Psoas muscle (tissue), 8 donors: ENCODE data around the gene POC5. TPM values are rescaled to one million over a fixed set of nuclear protein-coding genes. Genes with fewer than 3 reads are reported as not detected.

Experiments used
- ATAC-seq, 4 donors: fragments of 200-7000 bp; cut with Tn5 transposase; one replicate each; pipeline ENCODE4 v1.9.1; 2020; ENCODE audit warnings: moderate library complexity in 3 of 4, mild to moderate bottlenecking in 2 of 4
- DNase-seq, 2 donors: peaks; one replicate each; pipeline ENCODE4 v3.0.0-alpha.2; 2020
- H3K27ac ChIP-seq: fragments of 200-600 bp; one replicate; pipeline ENCODE4 v1.8.0; 2022
- H3K27me3 ChIP-seq, 3 donors: fragments of 200-600 bp in 1 of 3; one replicate each; pipeline versions ENCODE4 v1.6.1 to v1.8.0; 2013 to 2022; ENCODE audit warnings: low read length in 2 of 3, mild to moderate bottlenecking in 2 of 3, moderate library complexity in 1 of 3; ENCODE audit not compliant: insufficient read depth in 3 of 3
- H3K36me3 ChIP-seq, 2 donors: fragments of 200-600 bp in 1 of 2; one replicate each; pipeline versions ENCODE4 v1.6.1 to v1.8.0; 2013 to 2022; ENCODE audit warnings: low read depth in 1 of 2, mild to moderate bottlenecking in 1 of 2, moderate library complexity in 1 of 2; ENCODE audit not compliant: insufficient read depth in 1 of 2
- H3K4me1 ChIP-seq: fragments of 200-600 bp; one replicate; pipeline ENCODE4 v1.8.0; 2022
- H3K4me3 ChIP-seq: fragments of 200-600 bp; one replicate; pipeline ENCODE4 v1.8.0; 2022; ENCODE audit warnings: mild to moderate bottlenecking
- H3K9me3 ChIP-seq: fragments of 200-600 bp; one replicate; pipeline ENCODE4 v1.8.0; 2022
- WGBS, 3 donors: extraction: QIAGEN DNeasy Blood & Tissue Kit; methylation state at CpG; one replicate each; pipeline versions ENCODE4 v1.1.6 to v1.1.7; 2013; 5-methylcytosine and 5-hydroxymethylcytosine counted together
- intact Hi-C, 2 donors: fragments of 100-400 bp; cut with DNase I; formaldehyde crosslinking; loops; one replicate each; pipeline versions ENCODE4 v1.11.0 to v1.14.2; 2022
- polyA plus RNA-seq, 3 donors: library from polyadenylated mRNA; stranded (reverse); fragments of 200-250 nt; gene quantifications; one replicate each; pipeline ENCODE4 v1.2.3, GENCODE V29; 2013
- total RNA-seq, 4 donors: library from RNA; stranded (reverse); fragmentation: NEBNext Ultra II Directional in 2 of 4; extraction: Animal tissue kit (Norgen Biotek cat#: 25700) in 2 of 4; gene quantifications; one replicate each; pipeline versions ENCODE4 v1.2.1 to v1.2.4, GENCODE V29; 2021 to 2023
- TF ChIP-seq, protein P1 (sequence below): fragments of 200-600 bp; IDR thresholded peaks from one replicate; pipeline ENCODE4 v1.8.0; 2022; ENCODE audit warnings: antibody characterized with exemption
- donor health status: healthy with polysubstance abuse.
- donor health status: DM: no; HTN: no; CAD: no; lungs with moderate emphysema.
- donor health status: Bipolar disorder and iron deficiency.
- donor health status: healthy.
- donor health status: DM: yes; HTN: yes; CAD: no.
- donor health status: DM: no; HTN: no; CAD: no.
- donor health status: DM: no; HTN: no; CAD: no.
- donor health status: DM: yes; HTN: yes; CAD: no.

The POC5 gene
- total and polyA plus RNA-seq, 7 donors, result 3.3 to 7.1 (median 4.0) TPM

GRCh38 chr5:75694781-75695180 is 22.5 kb downstream of the POC5 start:
- Histone ChIP-seq H3K27ac (no peak overlapping the region), H3K36me3 (peaks cover 0 to 49% of the 10 kb centered on the region in 2 donors), H3K4me3 (no peak overlapping the region), H3K4me1 (no peaks in the 10 kb centered on the region), H3K27me3 (no peaks in the 10 kb centered on the region), H3K9me3 (no peaks in the 10 kb centered on the region)
- no peak for DNase-seq
- TF ChIP-seq, protein P1, sequence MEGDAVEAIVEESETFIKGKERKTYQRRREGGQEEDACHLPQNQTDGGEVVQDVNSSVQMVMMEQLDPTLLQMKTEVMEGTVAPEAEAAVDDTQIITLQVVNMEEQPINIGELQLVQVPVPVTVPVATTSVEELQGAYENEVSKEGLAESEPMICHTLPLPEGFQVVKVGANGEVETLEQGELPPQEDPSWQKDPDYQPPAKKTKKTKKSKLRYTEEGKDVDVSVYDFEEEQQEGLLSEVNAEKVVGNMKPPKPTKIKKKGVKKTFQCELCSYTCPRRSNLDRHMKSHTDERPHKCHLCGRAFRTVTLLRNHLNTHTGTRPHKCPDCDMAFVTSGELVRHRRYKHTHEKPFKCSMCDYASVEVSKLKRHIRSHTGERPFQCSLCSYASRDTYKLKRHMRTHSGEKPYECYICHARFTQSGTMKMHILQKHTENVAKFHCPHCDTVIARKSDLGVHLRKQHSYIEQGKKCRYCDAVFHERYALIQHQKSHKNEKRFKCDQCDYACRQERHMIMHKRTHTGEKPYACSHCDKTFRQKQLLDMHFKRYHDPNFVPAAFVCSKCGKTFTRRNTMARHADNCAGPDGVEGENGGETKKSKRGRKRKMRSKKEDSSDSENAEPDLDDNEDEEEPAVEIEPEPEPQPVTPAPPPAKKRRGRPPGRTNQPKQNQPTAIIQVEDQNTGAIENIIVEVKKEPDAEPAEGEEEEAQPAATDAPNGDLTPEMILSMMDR, result no peak
- intact Hi-C loops, result no loop called here
- no peak for ATAC-seq
- 88 to 94% (median 91%) methylated on average over 1 of the region's 1 CpG for WGBS, 3 donors

GRCh38 chr5:75690669-75691068 is 26.6 kb downstream of the POC5 start:
- peaks cover 0 to 89% of the 10 kb centered on the region in 2 donors for H3K36me3 ChIP-seq
- H3K27ac ChIP-seq, result no peak overlapping the region
- WGBS, 3 donors, result 95 to 97% (median 96%) methylated on average over 1 of the region's 1 CpG
- no peaks in the 10 kb centered on the region for H3K9me3 ChIP-seq
- ATAC-seq, result no peak
- TF ChIP-seq, protein P1, result no peak
- no peak overlapping the region for H3K4me3 ChIP-seq
- no peaks in the 10 kb centered on the region for H3K4me1 ChIP-seq
- intact Hi-C loops, result no loop called here
- H3K27me3 ChIP-seq, result no peaks in the 10 kb centered on the region
- no peak for DNase-seq

DNA sequence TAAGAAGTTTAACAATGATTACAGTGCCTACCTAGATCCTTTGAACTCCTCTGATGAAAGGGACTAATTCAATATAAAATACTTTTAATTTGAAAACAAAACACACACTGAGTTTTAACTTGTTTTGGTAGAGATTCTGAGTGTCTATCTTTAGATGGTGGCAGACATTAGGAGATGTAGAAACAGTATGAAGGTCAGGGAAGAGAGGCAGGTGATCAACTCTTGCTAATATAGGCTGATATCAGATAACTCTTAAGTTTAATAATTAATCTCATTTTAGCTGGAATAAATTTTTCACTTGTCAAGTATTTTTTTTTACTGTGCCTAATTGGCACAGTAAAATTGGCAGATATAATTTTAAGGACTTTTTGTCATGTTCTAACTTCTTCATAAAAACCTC is 30.8 kb downstream of the POC5 start:
- Histone ChIP-seq H3K4me1 (no peaks in the 10 kb centered on the region), H3K36me3 (peaks cover 0 to 81% of the 10 kb centered on the region in 2 donors), H3K4me3 (no peak overlapping the region), H3K9me3 (no peaks in the 10 kb centered on the region), H3K27me3 (no peaks in the 10 kb centered on the region), H3K27ac (no peak overlapping the region)
- TF ChIP-seq, protein P1, result no peak
- ATAC-seq (no peak), DNase-seq (no peak)
- intact Hi-C loops, result loop anchor here in 1 of 2 donors (10.0 kb wide), 1 partner anchor 342 kb away; no protein-coding TSS in a partner anchor

- intact Hi-C loops, result loop anchor here in 1 of 2 donors (10.0 kb wide), 1 partner anchor 340 kb away; no protein-coding TSS in a partner anchor
- no peaks in the 10 kb centered on the region for H3K4me1 ChIP-seq
- H3K9me3 ChIP-seq, result no peaks in the 10 kb centered on the region
- ATAC-seq (no peak), DNase-seq (no peak)
- H3K27ac ChIP-seq, result no peak overlapping the region
- no peak overlapping the region for H3K4me3 ChIP-seq
- TF ChIP-seq, protein P1, result no peak
- 96% methylated on average over 11 of the region's 11 CpGs for whole genome bisulfite sequencing, 3 donors
- H3K36me3 ChIP-seq, result peaks cover 0 to 68% of the 10 kb centered on the region in 2 donors
- H3K27me3 ChIP-seq, result no peaks in the 10 kb centered on the region
These were observed 32.1 kb downstream of the POC5 start for GRCh38 chr5:75685141-75685540.
